Astrocyte of the cerebellum (primary cell): ENCODE results near the gene GLP1R.

Experiments
- DNase-seq: peaks from one replicate; pipeline ENCODE4 v3.0.0-alpha.2; 2011; ENCODE audit warnings: low read depth
- H3K4me3 ChIP-seq: 2 replicates; pipeline ENCODE4 v1.5.1; 2011; ENCODE audit warnings: mild to moderate bottlenecking, low read depth, low read length, moderate library complexity
- CTCF ChIP-seq: IDR thresholded peaks from 2 replicates; pipeline ENCODE4 v1.5.1; 2012; ENCODE audit warnings: low read length, low read depth, moderate library complexity, mild to moderate bottlenecking; ENCODE audit errors: missing control alignments
- in situ Hi-C: cut with HindIII; loops from 2 replicates; pipeline ENCODE4 v1.10.0; 2017; ENCODE audit warnings: low sequenced_read_pairs

The GLP1R gene

GRCh38 chr6:39037707-39038106, 10.9 kb upstream of the GLP1R start:
- no peak for TF ChIP-seq CTCF
- no peak overlapping the region for H3K4me3 ChIP-seq
- DNase-seq: no peak
- in situ Hi-C loops: no loop called here

- TF ChIP-seq CTCF: no peak
- in situ Hi-C loops: no loop called here
- no peak overlapping the region for H3K4me3 ChIP-seq
- DNase-seq: no peak
These were observed 8.4 kb upstream of the GLP1R start for GRCh38 chr6:39040080-39040673.

- in situ Hi-C loops: no loop called here
- no peak for DNase-seq
- no peak overlapping the region for H3K4me3 ChIP-seq
- TF ChIP-seq CTCF: no peak
These were observed 7.5 kb upstream of the GLP1R start for GRCh38 chr6:39041072-39041471.

- in situ Hi-C loops: no loop called here
- H3K4me3 ChIP-seq: no peak overlapping the region
- no peak for TF ChIP-seq CTCF
- no peak for DNase-seq
These were observed 4.8 kb upstream of the GLP1R start for GRCh38 chr6:39043776-39044175.

- DNase-seq: no peak
- no peak for TF ChIP-seq CTCF
- no peak overlapping the region for H3K4me3 ChIP-seq
- in situ Hi-C loops: no loop called here
These were observed 4.4 kb upstream of the GLP1R start for GRCh38 chr6:39044181-39044580.

GRCh38 chr6:39047434-39048327, 900 bp upstream of the GLP1R start:
- no peak overlapping the region for H3K4me3 ChIP-seq
- no peak for TF ChIP-seq CTCF
- in situ Hi-C loops: no loop called here
- no peak for DNase-seq
